NCI-H2029 (cell line): Measurements from ENCODE around the gene CFAP61.
A peak's percentile ranks its signal among the peaks of the same experiment; 100 is the strongest.
"Not testable (repeated sequence)": the region's sequence is repeated elsewhere in the genome, so short reads cannot be mapped to it uniquely, and the experiment has no call there.

Experiments used
- DNase-seq: peaks from one replicate; lab custom pipeline; 2025; lab: John Stamatoyannopoulos, UW

The CFAP61 gene

GRCh38 chr20:20211274-20211987, 159.1 kb downstream of the CFAP61 start:
- DNase-seq: no peak

- DNase-seq: peak; percentile 90
Measured at GRCh38 chr20:20211988-20212518, 159.7 kb downstream of the CFAP61 start.

- DNase-seq: peak; percentile 99
Measured at GRCh38 chr20:20212675-20213096, 160.4 kb downstream of the CFAP61 start.

- peak; percentile 20 for DNase-seq
Measured at GRCh38 chr20:20213526-20214121, 161.3 kb downstream of the CFAP61 start.

- peak; percentile 76 for DNase-seq
Measured at GRCh38 chr20:20214757-20215275, 162.5 kb downstream of the CFAP61 start.

GRCh38 chr20:20215976-20216727, 163.8 kb downstream of the CFAP61 start:
- DNase-seq: peak; percentile 89

GRCh38 chr20:20216941-20217340, 164.6 kb downstream of the CFAP61 start:
- peak; percentile 16 for DNase-seq

GRCh38 chr20:20217621-20218020, 165.3 kb downstream of the CFAP61 start:
- no peak for DNase-seq

GRCh38 chr20:20218106-20218505, 165.8 kb downstream of the CFAP61 start:
- not testable (repeated sequence) for DNase-seq

GRCh38 chr20:20219016-20219415, 166.7 kb downstream of the CFAP61 start:
- no peak for DNase-seq

GRCh38 chr20:20220134-20220533, 167.8 kb downstream of the CFAP61 start:
- no peak for DNase-seq

GRCh38 chr20:20223981-20224380, 171.6 kb downstream of the CFAP61 start:
- no peak for DNase-seq

GRCh38 chr20:20224806-20225205, 172.5 kb downstream of the CFAP61 start:
- DNase-seq: no peak

GRCh38 chr20:20225325-20226043, 173.2 kb downstream of the CFAP61 start:
- peak; percentile 77 for DNase-seq

- no peak for DNase-seq
Measured at GRCh38 chr20:20226554-20226953, 174.2 kb downstream of the CFAP61 start.

- DNase-seq: no peak
Measured at GRCh38 chr20:20227013-20227571, 174.8 kb downstream of the CFAP61 start.

- no peak for DNase-seq
Measured at GRCh38 chr20:20228351-20228750, 176.0 kb downstream of the CFAP61 start.

GRCh38 chr20:20229595-20229994, 177.3 kb downstream of the CFAP61 start:
- DNase-seq: no peak

GRCh38 chr20:20230741-20231140, 178.4 kb downstream of the CFAP61 start:
- DNase-seq: no peak

GRCh38 chr20:20231528-20232298, 179.4 kb downstream of the CFAP61 start:
- DNase-seq: no peak

GRCh38 chr20:20233041-20233514, 180.7 kb downstream of the CFAP61 start:
- no peak for DNase-seq
